Gastroesophageal sphincter (tissue), 4 donors: Measurements from ENCODE around the gene RPA1. TPM values are rescaled to one million over a fixed set of nuclear protein-coding genes. Genes with fewer than 3 reads are reported as not detected.

Source experiments
- ATAC-seq: fragments of 150-250 bp; one replicate; pipeline ENCODE4 v1.9.1; 2016; ENCODE audit warnings: mild to moderate bottlenecking, moderate library complexity
- H3K27ac ChIP-seq, 4 donors: fragments of 200-600 bp; sonication (generic) in 3 of 4; 1 replicate in 3 of 4; 2 replicates in 1 of 4; pipeline ENCODE4 v1.5.1; 2016 to 2019
- H3K27me3 ChIP-seq: fragments of 200-600 bp; sonication (generic); one replicate; pipeline ENCODE4 v1.5.1; 2019
- H3K36me3 ChIP-seq, 2 donors: fragments of 200-600 bp; sonication (generic); one replicate each; pipeline ENCODE4 v1.5.1; 2019; ENCODE audit warnings: control low read depth in 1 of 2
- H3K4me1 ChIP-seq, 3 donors: fragments of 200-600 bp; sonication (generic); 1 replicate in 2 of 3; 2 replicates in 1 of 3; pipeline ENCODE4 v1.5.1; 2016 to 2019; ENCODE audit warnings: control low read depth in 2 of 3
- H3K4me3 ChIP-seq, 2 donors: fragments of 200-600 bp; sonication (generic); one replicate each; pipeline ENCODE4 v1.5.1; 2019; ENCODE audit warnings: mild to moderate bottlenecking in 1 of 2, moderate library complexity in 1 of 2
- H3K9me3 ChIP-seq, 3 donors: fragments of 200-600 bp; sonication (generic); one replicate each; pipeline ENCODE4 v1.5.1; 2017 to 2019; ENCODE audit warnings: control low read depth in 2 of 3
- CTCF ChIP-seq, 4 experiments: fragments of 200-600 bp in 2 of 4; fragments of 450-650 bp in 2 of 4; sonication (generic) in 1 of 4; IDR thresholded peaks; one replicate each; pipeline ENCODE4 v1.5.1; 2017 to 2019; ENCODE audit warnings: antibody characterized with exemption in 4 of 4, mild to moderate bottlenecking in 2 of 4, moderate library complexity in 2 of 4
- EP300 ChIP-seq: sonication (generic); formaldehyde crosslinking; IDR thresholded peaks from one replicate; pipeline ENCODE4 v1.6.1; 2017; ENCODE audit warnings: antibody characterized with exemption, mild to moderate bottlenecking
- POLR2A ChIP-seq, 2 donors: fragments of 450-650 bp; IDR thresholded peaks; one replicate each; pipeline ENCODE4 v1.6.1; 2017; ENCODE audit warnings: antibody characterized with exemption in 2 of 2, mild to moderate bottlenecking in 2 of 2, moderate library complexity in 1 of 2
- POLR2AphosphoS5 ChIP-seq: sonication (generic); formaldehyde crosslinking; IDR thresholded peaks from one replicate; pipeline ENCODE4 v1.6.1; 2017; ENCODE audit warnings: antibody characterized with exemption
- WGBS, 2 donors: methylation state at CpG; one replicate each; pipeline ENCODE4 v1.1.5; 2018; ENCODE audit warnings: low coverage in 1 of 2; 5-methylcytosine and 5-hydroxymethylcytosine counted together
- total RNA-seq, 4 donors: library from RNA; depleted of rRNA; stranded (reverse); fragments of >200 nt; gene quantifications; one replicate each; pipeline ENCODE4 v1.1.0, GENCODE V29; 2016

The RPA1 gene
- total RNA-seq, 4 donors from 2014 or later: 22.0 to 33.0 (median 25.2) TPM

DNA sequence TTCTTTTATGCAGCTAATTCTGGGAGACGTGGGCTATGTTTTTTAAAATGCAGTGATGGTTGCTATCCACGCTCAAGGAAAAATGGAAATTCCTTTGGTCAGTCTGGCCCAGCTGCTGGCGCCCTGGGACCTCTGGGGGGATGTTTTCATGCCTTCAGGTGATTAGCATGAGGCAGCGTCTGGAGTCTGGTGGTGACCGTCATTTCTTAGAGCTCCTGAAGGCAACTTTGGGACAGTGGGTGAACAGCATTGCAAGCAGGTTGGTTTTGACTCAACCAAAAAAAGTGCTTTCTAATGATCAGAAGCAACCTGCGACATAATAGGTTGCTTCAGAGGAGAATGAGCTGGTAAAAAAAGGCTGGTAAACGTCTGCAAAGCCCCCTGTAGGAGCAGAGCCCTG is 82.3 kb downstream of the RPA1 start:
- peaks cover 92% of the 10 kb centered on the region for H3K27me3 ChIP-seq

DNA sequence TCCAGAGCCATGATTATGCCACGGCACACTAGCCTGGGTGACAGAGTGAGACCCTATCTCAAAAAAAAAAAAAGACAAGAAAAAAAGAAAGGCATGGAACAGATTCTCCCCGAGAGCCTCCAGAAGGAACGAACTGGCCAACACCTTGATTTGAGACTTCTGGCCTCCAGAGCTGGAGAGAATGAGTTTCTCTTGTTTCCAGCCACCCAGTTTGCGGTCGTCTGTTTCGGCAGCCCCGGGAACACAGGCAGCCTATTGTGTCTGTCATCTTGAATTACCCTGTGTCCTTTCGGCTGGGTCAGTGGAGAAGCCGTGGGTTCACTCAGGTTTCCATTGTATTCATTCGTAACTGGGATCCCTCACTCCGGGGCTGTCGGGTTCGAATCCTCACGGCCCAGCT is 83.9 kb downstream of the RPA1 start:
- no peak for ATAC-seq
- Histone ChIP-seq H3K4me1 (peaks cover 0 to 2% (median 0%) of the 10 kb centered on the region in 3 donors), H3K9me3 (no peaks in the 10 kb centered on the region), H3K4me3 (no peak overlapping the region), H3K27ac (no peak overlapping the region), H3K27me3 (peaks cover 77% of the 10 kb centered on the region), H3K36me3 (no peaks in the 10 kb centered on the region)
- WGBS, 2 donors: 77 to 88% methylated on average over 12 of the region's 14 CpGs
- TF ChIP-seq POLR2A (IDR thresholded peaks at IDR 0.05): no peak
- no peak for TF ChIP-seq EP300
- no peak for TF ChIP-seq POLR2AphosphoS5
- no peak for TF ChIP-seq CTCF (IDR thresholded peaks at IDR 0.05)

More for the DNA sequence above, 82.3 kb downstream of the RPA1 start:
- Histone ChIP-seq H3K4me1 (peaks cover 0 to 15% (median 8%) of the 10 kb centered on the region in 3 donors), H3K36me3 (no peaks in the 10 kb centered on the region), H3K27ac (no peak overlapping the region), H3K9me3 (no peaks in the 10 kb centered on the region), H3K4me3 (no peak overlapping the region)
- TF ChIP-seq POLR2A (IDR thresholded peaks at IDR 0.05) (no peak), CTCF (IDR thresholded peaks at IDR 0.05) (no peak), POLR2AphosphoS5 (no peak), EP300 (no peak)
- 38 to 42% methylated on average over 4 to 7 of the region's 7 CpGs for WGBS, 2 donors
- no peak for ATAC-seq

DNA sequence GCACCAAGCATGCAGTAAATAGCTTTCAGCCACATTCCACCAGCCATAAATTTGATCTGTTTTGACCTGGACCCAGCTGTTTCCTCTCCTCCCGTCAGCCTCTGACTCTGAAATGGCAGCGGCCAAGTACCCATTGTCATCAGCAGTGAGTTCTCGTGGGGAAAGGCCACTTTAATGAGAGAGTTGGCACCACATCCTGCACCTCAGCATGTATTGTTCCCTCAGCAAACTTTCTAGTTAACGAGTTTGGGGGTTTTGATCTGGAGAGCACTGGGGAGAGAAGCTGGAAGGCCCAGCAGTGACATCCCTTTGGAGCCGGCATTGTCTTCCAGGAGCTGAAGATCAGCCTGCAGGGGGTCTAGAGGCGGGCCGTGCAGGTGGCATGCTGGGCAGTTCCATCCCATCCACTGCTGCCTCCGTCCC is 84.9 kb downstream of the RPA1 start:
- Histone ChIP-seq H3K4me1 (no peaks in the 10 kb centered on the region), H3K36me3 (no peaks in the 10 kb centered on the region), H3K4me3 (no peak overlapping the region), H3K27me3 (peaks cover 71% of the 10 kb centered on the region), H3K27ac (no peak overlapping the region), H3K9me3 (no peaks in the 10 kb centered on the region)
- TF ChIP-seq EP300 (no peak), POLR2A (IDR thresholded peaks at IDR 0.05) (no peak), POLR2AphosphoS5 (no peak), CTCF (IDR thresholded peaks at IDR 0.05) (no peak)
- 32% methylated on average over 3 of the region's 8 CpGs; no CpG with 5 or more reads in 1 of the 2 donors for WGBS, 2 donors
- ATAC-seq: no peak

DNA sequence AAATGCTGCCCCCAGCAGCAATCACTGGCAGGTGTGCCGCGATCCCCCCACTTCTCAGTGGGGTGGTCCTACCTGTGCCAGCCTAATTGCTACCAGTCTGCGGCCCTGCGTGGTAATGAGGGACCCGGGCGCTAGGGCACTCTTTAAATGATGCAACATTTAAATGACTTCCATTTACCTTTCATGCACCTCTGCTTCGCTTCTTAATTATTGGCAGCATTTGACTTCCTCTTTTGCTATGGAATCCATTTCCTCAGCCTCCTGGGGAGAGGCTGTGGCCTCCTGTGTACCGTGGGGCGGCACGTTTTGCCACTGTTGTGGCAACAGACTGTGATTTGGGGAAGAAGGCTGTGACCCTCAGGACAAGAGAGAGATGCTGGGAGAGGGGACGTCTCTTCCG is 86.1 kb downstream of the RPA1 start:
- H3K4me1 ChIP-seq: no peaks in the 10 kb centered on the region
- H3K27ac ChIP-seq: no peak overlapping the region
- no peak overlapping the region for H3K4me3 ChIP-seq
- no peaks in the 10 kb centered on the region for H3K9me3 ChIP-seq
- H3K36me3 ChIP-seq: no peaks in the 10 kb centered on the region
- peaks cover 59% of the 10 kb centered on the region for H3K27me3 ChIP-seq
- 62 to 89% methylated on average over 7 to 9 of the region's 12 CpGs for WGBS, 2 donors
- no peak for TF ChIP-seq POLR2AphosphoS5
- no peak for TF ChIP-seq EP300
- no peak for TF ChIP-seq CTCF (IDR thresholded peaks at IDR 0.05)
- no peak for ATAC-seq

DNA sequence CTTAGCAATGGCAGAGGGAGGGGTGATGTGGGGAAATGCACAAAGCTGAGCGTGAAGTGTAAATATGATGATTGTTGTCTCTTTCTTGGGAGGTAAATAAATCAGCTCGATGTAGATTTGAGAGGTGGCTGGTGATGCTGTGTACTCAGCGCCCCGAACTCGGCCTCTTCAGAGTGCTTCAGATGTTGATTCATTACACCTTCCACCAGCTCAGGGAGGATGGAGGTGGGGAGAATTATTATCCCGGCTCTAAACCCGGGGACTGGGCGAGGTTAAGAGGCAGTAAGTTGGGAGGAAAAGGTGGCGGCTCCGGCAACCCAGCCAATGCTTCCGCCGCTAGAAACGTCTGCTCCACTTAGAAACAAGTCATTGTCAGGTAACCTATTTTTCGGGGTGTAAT is 86.5 kb downstream of the RPA1 start:
- H3K27ac ChIP-seq: no peak overlapping the region
- no peaks in the 10 kb centered on the region for H3K36me3 ChIP-seq
- no peaks in the 10 kb centered on the region for H3K9me3 ChIP-seq
- H3K4me3 ChIP-seq: no peak overlapping the region
- TF ChIP-seq POLR2A (IDR thresholded peaks at IDR 0.05): no peak
- no peak for TF ChIP-seq POLR2AphosphoS5
- TF ChIP-seq CTCF (IDR thresholded peaks at IDR 0.05): no peak
- no peak for TF ChIP-seq EP300
- 55 to 73% methylated on average over 13 to 14 of the region's 14 CpGs for WGBS, 2 donors
- H3K27me3 ChIP-seq: peaks cover 57% of the 10 kb centered on the region
- H3K4me1 ChIP-seq: no peaks in the 10 kb centered on the region
- ATAC-seq: no peak
